Loucy (cell line): ENCODE results near the gene SLC16A10.
"Not testable (repeated sequence)": the region's sequence is repeated elsewhere in the genome, so short reads cannot be mapped to it uniquely, and the experiment has no call there.

Experiments
- H2AFZ ChIP-seq: fragments of 200-600 bp; sonication (generic); 2 replicates; pipeline ENCODE4 v1.6.0; 2016; ENCODE audit warnings: antibody characterized with exemption, mild to moderate bottlenecking, low read length, moderate library complexity
- H3F3A ChIP-seq: fragments of 200-600 bp; 2 replicates; pipeline ENCODE4 v1.6.0; 2016; ENCODE audit warnings: antibody characterized with exemption, low read depth, mild to moderate bottlenecking
- H3K27me3 ChIP-seq: fragments of 200-600 bp; sonication (generic); 2 replicates; pipeline ENCODE4 v1.6.1; 2014; ENCODE audit warnings: low read length, mild to moderate bottlenecking; ENCODE audit not compliant: insufficient read depth, poor library complexity, severe bottlenecking
- H3K36me3 ChIP-seq: fragments of 200-600 bp; sonication (generic); 2 replicates; pipeline ENCODE4 v1.6.1; 2016; ENCODE audit warnings: low read length; ENCODE audit not compliant: insufficient read depth
- H3K4me1 ChIP-seq: fragments of 200-600 bp; sonication (generic); 2 replicates; pipeline ENCODE4 v1.5.1; 2014; ENCODE audit warnings: low read length, mild to moderate bottlenecking; ENCODE audit not compliant: insufficient read depth, poor library complexity, severe bottlenecking
- H3K4me2 ChIP-seq: fragments of 200-600 bp; sonication (generic); 2 replicates; pipeline ENCODE4 v1.6.0; 2014; ENCODE audit warnings: antibody characterized with exemption, low read length, low read depth, mild to moderate bottlenecking; ENCODE audit not compliant: poor library complexity, severe bottlenecking
- H3K4me3 ChIP-seq: fragments of 200-600 bp; sonication (generic); 2 replicates; pipeline ENCODE4 v1.5.1; 2014; ENCODE audit warnings: low read length, mild to moderate bottlenecking, mixed read lengths; ENCODE audit not compliant: poor library complexity, severe bottlenecking
- H3K79me2 ChIP-seq: fragments of 200-600 bp; sonication (generic); 2 replicates; pipeline ENCODE4 v1.6.1; 2014; ENCODE audit warnings: low read length; ENCODE audit not compliant: insufficient read depth
- H3K9ac ChIP-seq: fragments of 200-600 bp; sonication (generic); 2 replicates; pipeline ENCODE4 v1.6.0; 2014; ENCODE audit warnings: mild to moderate bottlenecking, low read depth, low read length, moderate library complexity; ENCODE audit not compliant: poor library complexity, severe bottlenecking
- H3K9me2 ChIP-seq: fragments of 200-600 bp; sonication (generic); replicated peaks from 2 replicates; pipeline ENCODE4 v1.6.1; 2016; ENCODE audit warnings: low read depth, low read length, mixed read lengths
- H3K9me3 ChIP-seq: fragments of 200-600 bp; sonication (generic); 2 replicates; pipeline ENCODE4 v1.6.1; 2014; ENCODE audit warnings: mild to moderate bottlenecking, antibody characterized with exemption, low read length, low read depth; ENCODE audit not compliant: insufficient read depth
- H4K20me1 ChIP-seq: fragments of 200-600 bp; sonication (generic); 2 replicates; pipeline ENCODE4 v1.6.0; 2014; ENCODE audit warnings: antibody characterized with exemption, low read length, mild to moderate bottlenecking; ENCODE audit not compliant: insufficient read depth, poor library complexity, severe bottlenecking
- EZH2phosphoT487 ChIP-seq: fragments of 200-600 bp; IDR thresholded peaks from 2 replicates; pipeline ENCODE4 v1.6.1; 2018; ENCODE audit warnings: antibody characterized with exemption, mild to moderate bottlenecking, moderate library complexity, borderline replicate concordance
- TF ChIP-seq, protein P1 (sequence below): fragments of 200-600 bp; sonication (generic); conservative IDR thresholded peaks from 2 replicates; pipeline ENCODE4 v1.5.1; 2014; ENCODE audit warnings: mild to moderate bottlenecking, antibody characterized with exemption, low read length

Gene SLC16A10

DNA sequence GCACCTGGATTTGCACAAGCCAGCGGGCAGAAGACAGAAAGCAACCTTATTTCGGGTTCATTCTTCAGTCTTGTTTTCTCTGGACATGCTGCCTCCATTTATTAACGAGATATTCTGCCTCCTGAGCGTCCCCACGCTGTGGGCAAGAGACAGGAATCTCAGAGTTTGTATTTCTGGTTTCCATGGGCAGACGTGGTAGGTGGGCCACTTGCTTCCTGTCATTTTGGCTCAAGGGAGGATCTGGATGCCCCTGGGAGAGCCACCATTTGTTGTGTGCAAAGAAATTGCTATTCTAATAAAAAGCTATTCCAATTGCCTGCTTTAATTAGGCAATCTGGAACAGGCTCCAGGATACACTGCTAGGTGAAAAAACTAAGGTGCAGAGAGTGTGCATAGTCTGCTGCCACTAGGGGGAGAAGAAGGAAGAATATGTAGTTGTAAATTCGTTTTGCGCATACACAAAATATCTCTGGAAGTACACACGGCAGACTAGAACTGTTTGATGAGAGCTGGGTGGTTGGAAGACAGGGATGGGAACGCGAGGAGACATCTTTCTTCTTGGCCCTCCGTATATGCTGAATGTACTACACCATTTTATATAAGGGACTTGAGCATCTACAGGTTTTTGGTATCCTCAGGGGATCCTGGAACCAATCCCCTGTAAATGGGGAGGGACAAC is 30.1 kb upstream of the SLC16A10 start:
- Histone ChIP-seq H3K4me2 (no peak overlapping the region), H3K27me3 (no peaks in the 10 kb centered on the region), H3K79me2 (no peaks in the 10 kb centered on the region), H3K4me3 (no peak overlapping the region), H3K9me2 (no peaks in the 10 kb centered on the region), H3K9ac (no peak overlapping the region), H4K20me1 (no peaks in the 10 kb centered on the region), H2AFZ (no peak overlapping the region), H3K9me3 (no peaks in the 10 kb centered on the region), H3F3A (no peaks in the 10 kb centered on the region), H3K36me3 (no peaks in the 10 kb centered on the region), H3K4me1 (peaks cover 5% of the 10 kb centered on the region)
- TF ChIP-seq, protein P1, sequence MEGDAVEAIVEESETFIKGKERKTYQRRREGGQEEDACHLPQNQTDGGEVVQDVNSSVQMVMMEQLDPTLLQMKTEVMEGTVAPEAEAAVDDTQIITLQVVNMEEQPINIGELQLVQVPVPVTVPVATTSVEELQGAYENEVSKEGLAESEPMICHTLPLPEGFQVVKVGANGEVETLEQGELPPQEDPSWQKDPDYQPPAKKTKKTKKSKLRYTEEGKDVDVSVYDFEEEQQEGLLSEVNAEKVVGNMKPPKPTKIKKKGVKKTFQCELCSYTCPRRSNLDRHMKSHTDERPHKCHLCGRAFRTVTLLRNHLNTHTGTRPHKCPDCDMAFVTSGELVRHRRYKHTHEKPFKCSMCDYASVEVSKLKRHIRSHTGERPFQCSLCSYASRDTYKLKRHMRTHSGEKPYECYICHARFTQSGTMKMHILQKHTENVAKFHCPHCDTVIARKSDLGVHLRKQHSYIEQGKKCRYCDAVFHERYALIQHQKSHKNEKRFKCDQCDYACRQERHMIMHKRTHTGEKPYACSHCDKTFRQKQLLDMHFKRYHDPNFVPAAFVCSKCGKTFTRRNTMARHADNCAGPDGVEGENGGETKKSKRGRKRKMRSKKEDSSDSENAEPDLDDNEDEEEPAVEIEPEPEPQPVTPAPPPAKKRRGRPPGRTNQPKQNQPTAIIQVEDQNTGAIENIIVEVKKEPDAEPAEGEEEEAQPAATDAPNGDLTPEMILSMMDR, result peak; percentile 97
- no peak for TF ChIP-seq EZH2phosphoT487

GRCh38 chr6:111061508-111061907 is 25.8 kb upstream of the SLC16A10 start:
- Histone ChIP-seq H3K27me3 (no peaks in the 10 kb centered on the region), H4K20me1 (no peaks in the 10 kb centered on the region), H3K9me2 (no peaks in the 10 kb centered on the region), H3K4me2 (no peak overlapping the region), H2AFZ (no peak overlapping the region), H3K4me3 (no peak overlapping the region), H3K9ac (no peak overlapping the region), H3K79me2 (no peaks in the 10 kb centered on the region), H3K36me3 (no peaks in the 10 kb centered on the region), H3K4me1 (peaks cover 12% of the 10 kb centered on the region), H3F3A (no peaks in the 10 kb centered on the region), H3K9me3 (no peaks in the 10 kb centered on the region; the same call in 1 of the 2 replicates)
- TF ChIP-seq EZH2phosphoT487, result no peak
- TF ChIP-seq, protein P1, result no peak

- not testable (repeated sequence) for H3K36me3 ChIP-seq, H3K4me2 ChIP-seq, H3K9ac ChIP-seq, H2AFZ ChIP-seq, H3K4me3 ChIP-seq, H3K9me3 ChIP-seq, H4K20me1 ChIP-seq, H3K9me2 ChIP-seq, H3F3A ChIP-seq, H3K79me2 ChIP-seq, H3K27me3 ChIP-seq
- H3K4me1 ChIP-seq, result peaks cover 14% of the 10 kb centered on the region
These were observed 25.3 kb upstream of the SLC16A10 start for GRCh38 chr6:111061985-111062384.

GRCh38 chr6:111062860-111063259 is 24.4 kb upstream of the SLC16A10 start:
- not testable (repeated sequence) for H4K20me1 ChIP-seq, H3K9me2 ChIP-seq, H3K27me3 ChIP-seq, H3K36me3 ChIP-seq, H2AFZ ChIP-seq, H3F3A ChIP-seq, H3K4me3 ChIP-seq, H3K9ac ChIP-seq, H3K4me2 ChIP-seq, H3K9me3 ChIP-seq, H3K79me2 ChIP-seq
- H3K4me1 ChIP-seq, result peaks cover 14% of the 10 kb centered on the region
